Upper lobe of right lung (tissue), 1 donor: ENCODE data around the gene DCST1. TPM values are rescaled to one million over a fixed set of nuclear protein-coding genes. Genes with fewer than 3 reads are reported as not detected.

Experiments used
- ATAC-seq: fragments of 200-7000 bp; cut with Tn5 transposase; one replicate; pipeline ENCODE4 v1.9.1; 2020; ENCODE audit warnings: mild to moderate bottlenecking, moderate library complexity
- DNase-seq: peaks from one replicate; pipeline ENCODE4 v3.0.0-alpha.2; 2020
- H3K27ac ChIP-seq: fragments of 200-600 bp; one replicate; pipeline ENCODE4 v1.8.0; 2022
- H3K27me3 ChIP-seq: fragments of 200-600 bp; one replicate; pipeline ENCODE4 v1.8.0; 2022; ENCODE audit warnings: mild to moderate bottlenecking
- H3K36me3 ChIP-seq: fragments of 200-600 bp; one replicate; pipeline ENCODE4 v1.8.0; 2022
- H3K4me1 ChIP-seq: fragments of 200-600 bp; one replicate; pipeline ENCODE4 v1.8.0; 2022
- H3K4me3 ChIP-seq: fragments of 200-600 bp; one replicate; pipeline ENCODE4 v1.8.0; 2022; ENCODE audit warnings: mild to moderate bottlenecking
- H3K9me3 ChIP-seq: fragments of 200-600 bp; one replicate; pipeline ENCODE4 v1.8.0; 2022
- CTCF ChIP-seq: fragments of 200-600 bp; IDR thresholded peaks from one replicate; pipeline ENCODE4 v1.8.0; 2022; ENCODE audit warnings: antibody characterized with exemption
- intact Hi-C: fragments of 100-400 bp; cut with DNase I; formaldehyde crosslinking; loops from one replicate; pipeline ENCODE4 v1.11.0; 2022
- total RNA-seq: library from RNA; stranded (reverse); fragmentation: NEBNext Ultra II Directional; extraction: Animal tissue kit (Norgen Biotek cat#: 25700); gene quantifications from one replicate; pipeline ENCODE4 v1.2.1, GENCODE V29; 2021
- donor health status: DM: no; HTN: yes; CAD: no; lungs with severe emphysema.

Gene DCST1
- total RNA-seq, 1 donor from 2014 or later = not detected

- intact Hi-C loops = no loop called here
- Histone ChIP-seq H3K27me3 (no peaks in the 10 kb centered on the region), H3K27ac (no peak overlapping the region), H3K36me3 (no peaks in the 10 kb centered on the region), H3K4me3 (no peak overlapping the region), H3K4me1 (peaks cover 5% of the 10 kb centered on the region), H3K9me3 (no peaks in the 10 kb centered on the region)
- no peak for DNase-seq
- no peak for TF ChIP-seq CTCF
- ATAC-seq = no peak
Measured at GRCh38 chr1:155032886-155033285, 738 bp upstream of the DCST1 start.

GRCh38 chr1:155034318-155035208 is 939 bp downstream of the DCST1 start:
- Histone ChIP-seq H3K27ac (no peak overlapping the region), H3K9me3 (no peaks in the 10 kb centered on the region), H3K4me3 (no peak overlapping the region), H3K27me3 (no peaks in the 10 kb centered on the region), H3K4me1 (peaks cover 5% of the 10 kb centered on the region), H3K36me3 (no peaks in the 10 kb centered on the region)
- intact Hi-C loops = no loop called here
- DNase-seq = no peak
- no peak for TF ChIP-seq CTCF
- no peak for ATAC-seq

GRCh38 chr1:155035936-155036335 is 2.3 kb downstream of the DCST1 start:
- Histone ChIP-seq H3K36me3 (no peaks in the 10 kb centered on the region), H3K9me3 (no peaks in the 10 kb centered on the region), H3K4me1 (peaks cover 5% of the 10 kb centered on the region), H3K4me3 (no peak overlapping the region), H3K27ac (no peak overlapping the region), H3K27me3 (no peaks in the 10 kb centered on the region)
- TF ChIP-seq CTCF = no peak
- ATAC-seq = no peak
- intact Hi-C loops = no loop called here
- no peak for DNase-seq

GRCh38 chr1:155037043-155037442 is 3.4 kb downstream of the DCST1 start:
- no peaks in the 10 kb centered on the region for H3K36me3 ChIP-seq
- H3K4me1 ChIP-seq = peaks cover 5% of the 10 kb centered on the region
- no peaks in the 10 kb centered on the region for H3K27me3 ChIP-seq
- H3K27ac ChIP-seq = no peak overlapping the region
- ATAC-seq (no peak), DNase-seq (no peak)
- H3K4me3 ChIP-seq = no peak overlapping the region
- no peaks in the 10 kb centered on the region for H3K9me3 ChIP-seq
- intact Hi-C loops = no loop called here
- TF ChIP-seq CTCF = no peak

- Histone ChIP-seq H3K4me1 (peaks cover 5% of the 10 kb centered on the region), H3K27me3 (no peaks in the 10 kb centered on the region), H3K4me3 (no peak overlapping the region), H3K27ac (no peak overlapping the region), H3K36me3 (no peaks in the 10 kb centered on the region), H3K9me3 (no peaks in the 10 kb centered on the region)
- TF ChIP-seq CTCF = no peak
- ATAC-seq (no peak), DNase-seq (no peak)
- intact Hi-C loops = no loop called here
Measured at GRCh38 chr1:155037851-155038441, 4.3 kb downstream of the DCST1 start.
